DMS114 treated with DMSO at 0.1 percent for 48 hours (cell line): ENCODE results near the gene EYA4.

Experiments used
- DNase-seq: peaks from one replicate; lab custom pipeline; 2025; ENCODE audit not compliant: unreplicated experiment; lab: John Stamatoyannopoulos, UW

Gene EYA4

GRCh38 chr6:133241086-133241900 lies at the start of gene EYA4:
TSS of gene EYA4 (plus strand) at chr6:133241357. CDS start at chr6:133274781, 33,424 bp downstream.
- no peak for DNase-seq

GRCh38 chr6:133193396-133193795 lies 47.8 kb upstream of the EYA4 start:
- no peak for DNase-seq

GRCh38 chr6:133198725-133199124 lies 42.4 kb upstream of the EYA4 start:
- DNase-seq: no peak

- no peak for DNase-seq
These were observed 39.9 kb upstream of the EYA4 start for GRCh38 chr6:133201231-133201630.

GRCh38 chr6:133202610-133203343 lies 38.4 kb upstream of the EYA4 start:
- DNase-seq: no peak

- DNase-seq: no peak
These were observed 37.8 kb upstream of the EYA4 start for GRCh38 chr6:133203344-133203697.

- no peak for DNase-seq
These were observed 35.9 kb upstream of the EYA4 start for GRCh38 chr6:133205304-133205703.

- DNase-seq: no peak
These were observed 34.2 kb upstream of the EYA4 start for GRCh38 chr6:133206942-133207341.

GRCh38 chr6:133207754-133208153 lies 33.4 kb upstream of the EYA4 start:
- DNase-seq: no peak

- DNase-seq: no peak
These were observed 32.9 kb upstream of the EYA4 start for GRCh38 chr6:133208183-133208755.

GRCh38 chr6:133214267-133214666 lies 26.9 kb upstream of the EYA4 start:
- no peak for DNase-seq

GRCh38 chr6:133218852-133219251 lies 22.3 kb upstream of the EYA4 start:
- DNase-seq: no peak

GRCh38 chr6:133223452-133224029 lies 17.6 kb upstream of the EYA4 start:
- no peak for DNase-seq

GRCh38 chr6:133225560-133225959 lies 15.6 kb upstream of the EYA4 start:
- DNase-seq: no peak

- no peak for DNase-seq
These were observed 13.8 kb upstream of the EYA4 start for GRCh38 chr6:133227344-133227743.

- no peak for DNase-seq
These were observed 11.1 kb upstream of the EYA4 start for GRCh38 chr6:133230052-133230451.

- no peak for DNase-seq
These were observed 5.9 kb upstream of the EYA4 start for GRCh38 chr6:133235221-133235620.

- no peak for DNase-seq
These were observed 4.2 kb upstream of the EYA4 start for GRCh38 chr6:133236932-133237331.

- DNase-seq: no peak
These were observed 559 bp upstream of the EYA4 start for GRCh38 chr6:133240511-133241085.

- no peak for DNase-seq
These were observed 912 bp downstream of the EYA4 start for GRCh38 chr6:133241901-133242636.
